ENCODE measurements around the gene GSK3B. TPM values are rescaled to one million over a fixed set of nuclear protein-coding genes. Genes with fewer than 3 reads are reported as not detected.

Gene GSK3B
- total RNA-seq, 1 experiment from 2014 or later: 56.2 TPM

GRCh38 chr3:119883461-119884160 lies 210.6 kb downstream of the GSK3B start:
- no peak for DNase-seq (ENCODE audit: low read depth)

- DNase-seq (ENCODE audit: low read depth): no peak
Measured at GRCh38 chr3:119880966-119881365, 213.3 kb downstream of the GSK3B start.

GRCh38 chr3:119873646-119874045 lies 220.6 kb downstream of the GSK3B start:
- no peak for DNase-seq (ENCODE audit: low read depth)

- no peak for DNase-seq (ENCODE audit: low read depth)
Measured at GRCh38 chr3:119872773-119873172, 221.5 kb downstream of the GSK3B start.

GRCh38 chr3:119871571-119871970 lies 222.7 kb downstream of the GSK3B start:
- DNase-seq (ENCODE audit: low read depth): no peak

- no peak for DNase-seq (ENCODE audit: low read depth)
Measured at GRCh38 chr3:119870512-119870911, 223.7 kb downstream of the GSK3B start.

GRCh38 chr3:119864476-119864875 lies 229.8 kb downstream of the GSK3B start:
- DNase-seq (ENCODE audit: low read depth): no peak

- DNase-seq (ENCODE audit: low read depth): no peak
Measured at GRCh38 chr3:119862616-119863015, 231.6 kb downstream of the GSK3B start.

- no peak for DNase-seq (ENCODE audit: low read depth)
Measured at GRCh38 chr3:119861681-119862080, 232.6 kb downstream of the GSK3B start.

GRCh38 chr3:119859728-119860127 lies 234.5 kb downstream of the GSK3B start:
- DNase-seq (ENCODE audit: low read depth): no peak

GRCh38 chr3:119858957-119859356 lies 235.3 kb downstream of the GSK3B start:
- DNase-seq (ENCODE audit: low read depth): no peak

- no peak for DNase-seq (ENCODE audit: low read depth)
Measured at GRCh38 chr3:119856695-119857094, 237.6 kb downstream of the GSK3B start.

- DNase-seq (ENCODE audit: low read depth): no peak
Measured at GRCh38 chr3:119849126-119849525, 245.1 kb downstream of the GSK3B start.

- DNase-seq (ENCODE audit: low read depth): no peak
Measured at GRCh38 chr3:119841808-119842471, 252.3 kb downstream of the GSK3B start.

GRCh38 chr3:119835556-119835955 lies 258.7 kb downstream of the GSK3B start:
- DNase-seq (ENCODE audit: low read depth): no peak

- DNase-seq (ENCODE audit: low read depth): no peak
Measured at GRCh38 chr3:119834754-119835370, 259.4 kb downstream of the GSK3B start.

- DNase-seq (ENCODE audit: low read depth): peak; percentile 67
Measured at GRCh38 chr3:119831941-119832371, 262.3 kb downstream of the GSK3B start.

GRCh38 chr3:119831022-119831421 lies 263.2 kb downstream of the GSK3B start:
- DNase-seq (ENCODE audit: low read depth): no peak

GRCh38 chr3:119829420-119829819 lies 264.8 kb downstream of the GSK3B start:
- no peak for DNase-seq (ENCODE audit: low read depth)

- DNase-seq (ENCODE audit: low read depth): no peak
Measured at GRCh38 chr3:119826711-119827608, 267.3 kb downstream of the GSK3B start.

GRCh38 chr3:119825820-119826219 lies 268.4 kb downstream of the GSK3B start:
- no peak for DNase-seq (ENCODE audit: low read depth)

- DNase-seq (ENCODE audit: low read depth): no peak
Measured at GRCh38 chr3:119819806-119820205, 274.4 kb downstream of the GSK3B start.
